Measurements from ENCODE around the gene NRG2.

DNA sequence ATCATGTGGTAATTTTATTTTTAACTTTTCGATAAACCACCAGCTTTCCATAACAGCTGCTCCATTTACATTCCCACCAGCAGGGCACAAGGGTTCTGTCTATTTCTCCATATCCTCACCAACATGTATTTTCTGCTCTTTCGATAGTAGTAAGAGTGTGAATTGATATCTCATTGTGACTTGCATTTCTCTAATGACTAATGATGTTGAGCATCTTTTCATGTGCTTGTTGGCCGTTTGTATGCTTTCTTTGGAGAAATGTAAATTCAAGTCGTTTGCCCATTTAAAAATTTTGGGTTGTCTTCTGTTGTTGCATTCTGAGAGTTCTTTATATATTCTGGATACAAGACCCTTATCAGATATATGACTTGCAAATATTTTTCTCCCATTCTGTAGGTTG is 201.6 kb downstream of the NRG2 start:
- TF ChIP-seq, protein P1, sequence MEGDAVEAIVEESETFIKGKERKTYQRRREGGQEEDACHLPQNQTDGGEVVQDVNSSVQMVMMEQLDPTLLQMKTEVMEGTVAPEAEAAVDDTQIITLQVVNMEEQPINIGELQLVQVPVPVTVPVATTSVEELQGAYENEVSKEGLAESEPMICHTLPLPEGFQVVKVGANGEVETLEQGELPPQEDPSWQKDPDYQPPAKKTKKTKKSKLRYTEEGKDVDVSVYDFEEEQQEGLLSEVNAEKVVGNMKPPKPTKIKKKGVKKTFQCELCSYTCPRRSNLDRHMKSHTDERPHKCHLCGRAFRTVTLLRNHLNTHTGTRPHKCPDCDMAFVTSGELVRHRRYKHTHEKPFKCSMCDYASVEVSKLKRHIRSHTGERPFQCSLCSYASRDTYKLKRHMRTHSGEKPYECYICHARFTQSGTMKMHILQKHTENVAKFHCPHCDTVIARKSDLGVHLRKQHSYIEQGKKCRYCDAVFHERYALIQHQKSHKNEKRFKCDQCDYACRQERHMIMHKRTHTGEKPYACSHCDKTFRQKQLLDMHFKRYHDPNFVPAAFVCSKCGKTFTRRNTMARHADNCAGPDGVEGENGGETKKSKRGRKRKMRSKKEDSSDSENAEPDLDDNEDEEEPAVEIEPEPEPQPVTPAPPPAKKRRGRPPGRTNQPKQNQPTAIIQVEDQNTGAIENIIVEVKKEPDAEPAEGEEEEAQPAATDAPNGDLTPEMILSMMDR (conservative IDR thresholded peaks at IDR 0.05; ENCODE audit: low read depth, low read length), result no peak
- TF ChIP-seq EZH2 (IDR thresholded peaks at IDR 0.05; ENCODE audit: borderline replicate concordance, low read depth, low read length, poor library complexity, severe bottlenecking), result no peak
